Limb (tissue), 2 donors: ENCODE results near the gene FBXO10.
"Not testable (repeated sequence)": the region's sequence is repeated elsewhere in the genome, so short reads cannot be mapped to it uniquely, and the experiment has no call there.

ENCODE experiments used
- DNase-seq, 2 donors: peaks; one replicate each; pipeline ENCODE4 v3.0.0-alpha.2; 2016; ENCODE audit errors: extremely low spot score in 2 of 2

Gene FBXO10

DNA sequence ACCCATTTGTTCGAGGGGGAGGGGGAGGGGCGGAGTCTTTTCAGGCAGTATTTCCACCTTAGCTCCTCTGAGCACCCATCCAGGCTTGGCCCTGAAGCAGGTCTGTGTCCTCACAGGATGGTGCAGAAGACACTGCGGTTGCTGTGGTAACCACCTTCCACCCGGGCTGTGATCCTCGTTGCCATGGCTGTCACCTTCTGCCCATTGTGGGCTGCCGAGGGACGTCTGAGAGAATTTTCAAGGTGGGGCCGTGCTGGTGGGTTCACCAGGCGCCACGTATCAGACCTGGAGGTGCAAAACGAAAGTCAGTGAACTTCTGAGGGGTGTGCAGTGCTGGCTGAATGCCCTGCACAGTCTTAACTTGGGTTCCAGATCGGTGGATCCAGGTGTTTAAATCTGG is 63.7 kb downstream of the FBXO10 start:
- no peak for DNase-seq

DNA sequence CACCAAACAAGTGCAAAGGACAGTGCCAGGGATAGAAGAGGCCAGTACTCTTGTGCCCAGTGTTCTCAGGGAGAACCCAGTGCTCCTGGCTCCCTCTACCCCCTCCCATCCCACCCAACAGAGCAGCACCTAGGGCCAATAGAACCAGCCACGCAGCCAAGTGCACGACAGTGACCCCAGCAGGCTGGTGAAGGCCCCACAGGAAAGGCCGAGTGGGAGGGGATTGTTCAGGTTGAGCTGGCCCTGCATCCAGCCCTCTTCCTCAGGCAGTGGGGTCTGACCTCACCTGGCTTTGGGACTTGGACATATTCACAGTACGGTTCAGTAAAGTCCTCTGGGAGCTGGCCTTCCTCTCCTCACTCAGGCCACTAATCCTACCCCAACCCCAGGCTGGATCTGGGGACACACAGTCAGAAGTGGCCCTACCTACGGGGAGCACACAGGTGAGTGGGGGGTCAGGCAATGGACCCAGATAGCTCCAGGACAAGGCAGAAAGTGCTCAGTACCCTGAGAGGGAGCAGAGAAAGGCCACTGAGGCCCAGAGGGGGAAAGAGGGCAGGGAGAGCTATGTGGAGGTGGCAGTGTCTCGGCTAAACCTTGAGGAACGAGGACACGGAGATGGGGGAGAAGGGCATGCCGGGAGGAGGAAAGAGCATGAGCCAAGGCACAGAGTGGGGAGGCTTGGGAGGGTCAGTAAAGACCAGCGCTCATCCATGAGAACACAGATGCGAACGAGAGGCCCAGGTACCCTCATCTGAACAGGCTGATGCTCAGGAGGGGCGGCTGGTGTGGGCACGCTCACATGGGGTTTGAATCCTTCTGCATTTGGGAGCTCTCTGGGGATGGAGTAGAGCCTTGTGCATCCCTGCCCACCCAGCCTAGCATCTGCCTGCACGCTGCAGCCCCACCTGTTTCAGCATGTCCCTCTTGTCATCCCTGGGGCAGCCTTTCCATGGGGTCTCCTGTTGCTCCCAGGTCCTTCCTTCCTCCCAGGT is 64.9 kb downstream of the FBXO10 start:
- DNase-seq = no peak

DNA sequence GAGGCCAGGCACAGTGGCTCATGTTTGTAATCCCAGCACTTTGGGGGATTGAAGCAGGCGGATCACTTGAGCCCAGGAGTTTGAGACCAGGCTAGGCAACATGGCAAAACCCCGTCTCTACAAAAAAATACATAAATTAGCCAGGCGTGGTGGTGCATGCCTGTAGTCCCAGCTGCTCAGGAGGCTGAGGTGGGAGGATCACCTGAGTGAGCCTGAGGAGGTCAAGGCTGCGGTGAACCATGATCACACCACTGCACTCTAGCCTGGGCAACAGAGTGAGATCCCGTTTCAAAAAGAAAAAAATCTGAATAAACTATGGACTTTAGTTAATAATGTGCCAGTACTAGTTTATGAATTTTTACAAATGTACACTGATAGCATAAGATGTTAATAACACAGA is 66.1 kb downstream of the FBXO10 start:
- not testable (repeated sequence) for DNase-seq

DNA sequence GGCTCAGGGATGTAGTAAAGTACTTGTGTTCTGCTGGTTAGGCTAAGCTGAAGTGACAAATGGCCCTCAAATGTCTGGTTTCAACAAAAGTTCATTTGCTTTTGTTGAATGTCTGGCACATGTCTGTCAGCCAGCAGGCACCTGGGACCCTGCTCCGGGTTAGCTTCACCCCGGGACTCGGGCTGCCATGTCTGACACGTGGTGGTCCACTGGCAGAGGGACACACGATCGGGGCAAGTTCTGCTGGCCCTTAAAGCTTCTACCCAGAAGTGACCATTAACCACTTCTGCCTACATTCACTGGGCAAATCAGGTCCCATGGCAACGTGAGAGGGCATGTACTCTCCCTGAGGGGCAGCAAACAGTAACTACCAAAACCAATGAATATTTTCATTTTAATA is 66.6 kb downstream of the FBXO10 start:
- no peak for DNase-seq

DNA sequence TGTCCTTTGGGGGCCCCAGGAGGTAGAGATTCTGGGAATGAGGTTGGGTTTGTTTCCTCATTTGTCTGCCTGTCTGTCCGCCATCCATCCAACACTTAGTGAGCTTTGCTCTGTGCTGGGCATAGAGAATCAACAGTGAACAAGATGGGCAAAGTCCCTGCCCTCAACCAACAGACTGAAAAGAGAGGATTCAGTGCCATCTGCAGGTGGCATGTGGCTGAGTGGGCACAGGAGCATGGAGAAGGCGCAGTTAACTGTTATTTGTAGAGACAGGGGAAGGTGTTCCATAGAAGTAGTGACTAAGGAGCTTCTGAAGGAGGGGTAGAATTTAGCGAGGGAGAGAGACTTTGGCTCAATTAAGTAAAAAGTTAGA is 67.4 kb downstream of the FBXO10 start:
- DNase-seq = no peak

DNA sequence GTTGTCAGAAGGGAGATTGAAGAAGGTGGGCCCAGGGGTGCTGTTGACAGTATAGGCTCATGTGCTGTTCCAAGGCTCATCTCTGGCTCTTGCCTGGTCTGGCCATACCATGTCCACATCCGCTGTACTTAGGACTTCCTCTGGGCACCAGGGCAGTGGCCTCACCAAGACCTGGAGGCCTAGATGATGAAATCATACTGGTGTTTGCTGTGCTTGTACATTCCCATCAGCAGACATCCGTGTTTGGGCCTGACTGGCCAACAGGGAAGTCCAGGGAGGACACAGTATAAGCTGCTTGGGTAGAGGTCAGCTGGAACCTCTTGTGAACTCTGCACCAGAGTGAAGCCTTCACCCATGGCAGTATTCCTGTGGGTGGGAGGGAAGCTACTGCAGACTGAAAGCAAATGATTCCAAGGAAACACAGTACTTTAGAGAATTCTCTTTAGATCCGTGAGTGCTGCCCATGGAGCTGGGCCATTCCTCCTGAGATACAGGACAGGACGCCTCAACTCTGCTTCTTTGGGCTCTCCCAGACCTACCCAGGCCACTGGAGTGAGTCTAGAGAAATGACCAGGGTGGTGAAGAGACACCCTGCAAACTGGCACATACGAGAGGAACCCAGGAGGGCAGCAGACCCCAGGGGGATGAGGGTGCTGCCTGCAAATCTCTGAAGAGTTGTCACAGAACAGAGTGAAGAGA is 67.9 kb downstream of the FBXO10 start:
- DNase-seq = no peak

DNA sequence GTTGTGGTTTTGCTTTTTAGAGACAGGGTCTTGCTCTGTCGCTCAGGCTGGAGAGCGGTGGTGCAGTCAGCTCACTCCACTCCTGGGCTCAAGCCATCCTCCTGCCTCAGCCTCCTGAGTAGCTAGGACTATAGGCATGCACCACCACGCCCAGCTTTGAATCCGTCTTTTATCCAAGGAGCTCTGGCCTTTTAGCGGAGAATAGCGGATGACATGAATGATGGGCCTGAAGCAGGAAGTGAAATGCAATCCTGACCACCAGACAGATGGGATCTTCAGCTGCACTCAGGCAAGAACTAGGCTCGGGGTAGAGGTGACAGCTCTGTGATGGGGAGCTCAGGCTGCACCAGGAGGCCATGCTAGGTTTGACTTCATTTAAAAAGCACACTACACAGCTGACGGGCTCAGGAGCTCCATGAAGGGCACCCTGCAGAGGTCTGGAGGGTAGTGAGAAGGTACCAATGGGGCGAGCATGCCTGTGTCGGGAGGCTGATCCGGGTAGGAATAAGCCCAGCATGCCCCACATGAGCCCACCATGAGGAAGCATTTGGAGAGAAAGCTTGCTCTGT is 68.5 kb downstream of the FBXO10 start:
- no peak for DNase-seq

DNA sequence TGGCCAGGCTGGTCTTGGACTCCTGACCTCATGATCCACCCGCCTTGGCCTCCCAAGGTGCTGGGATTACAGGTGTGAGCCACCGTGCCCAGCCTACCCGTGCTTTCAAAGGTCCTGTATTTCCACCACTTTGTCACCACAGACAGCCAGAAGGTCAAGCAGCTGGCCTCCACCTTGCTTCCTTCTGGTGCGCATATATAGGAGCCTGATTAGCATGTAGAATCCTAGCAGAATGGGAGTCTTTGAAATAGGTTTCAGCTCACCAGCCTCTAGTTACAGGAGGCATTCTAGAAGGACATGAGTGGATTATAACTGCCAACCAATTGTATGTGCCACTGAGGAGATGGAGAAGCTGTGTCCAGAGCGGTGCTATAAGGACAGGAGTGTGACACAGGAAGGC is 71.6 kb downstream of the FBXO10 start:
- DNase-seq = no peak

DNA sequence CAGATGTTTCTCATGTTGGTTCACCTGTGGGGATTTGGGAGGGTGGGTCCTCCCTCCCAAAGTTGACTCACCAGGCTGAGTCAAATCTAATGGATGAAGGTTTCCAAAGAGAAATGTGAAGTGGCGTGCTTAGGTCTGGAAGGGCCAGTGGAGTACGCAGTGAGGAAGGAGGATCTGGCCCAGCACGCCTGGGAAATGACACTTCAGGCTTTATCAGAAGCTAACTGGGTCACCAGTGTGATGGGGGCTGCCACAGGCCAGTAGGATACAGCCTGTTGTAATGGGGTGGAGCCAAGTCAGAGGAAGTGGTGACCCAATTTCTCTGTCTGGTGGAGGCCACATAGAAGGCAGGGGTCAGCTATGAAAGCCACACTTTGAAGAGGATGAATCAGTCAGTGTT is 72.4 kb downstream of the FBXO10 start:
- no peak for DNase-seq

DNA sequence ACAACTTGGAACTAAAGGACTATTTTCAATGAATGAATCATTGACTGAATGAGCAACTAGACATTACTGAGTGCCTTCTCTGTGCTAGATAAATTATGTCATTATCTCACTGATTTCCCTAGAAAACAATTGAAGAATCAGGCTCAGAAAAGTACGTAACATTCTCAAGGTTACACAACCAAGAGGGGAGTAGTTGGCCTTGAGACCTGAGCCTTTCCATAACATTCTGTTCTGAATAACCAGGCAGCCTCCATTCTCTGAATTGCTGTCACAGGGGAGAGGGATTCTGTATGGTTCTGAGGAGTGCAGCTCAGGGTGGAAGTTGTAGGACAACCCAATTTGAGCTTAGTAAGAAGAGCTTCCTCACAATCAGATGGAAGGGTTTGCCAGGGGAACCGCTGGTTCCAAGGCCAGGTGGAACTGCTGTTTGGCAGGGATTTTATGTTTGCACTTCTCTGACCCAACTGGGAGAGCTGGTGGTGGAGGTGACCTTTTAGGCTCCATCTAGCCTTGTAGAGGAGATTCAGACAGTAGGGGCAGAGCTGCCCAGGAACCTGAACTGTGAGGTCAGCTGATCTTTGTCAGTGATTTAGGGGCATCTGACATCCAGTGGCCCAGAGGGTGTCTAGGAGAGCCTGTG is 74.1 kb downstream of the FBXO10 start:
- DNase-seq = no peak

DNA sequence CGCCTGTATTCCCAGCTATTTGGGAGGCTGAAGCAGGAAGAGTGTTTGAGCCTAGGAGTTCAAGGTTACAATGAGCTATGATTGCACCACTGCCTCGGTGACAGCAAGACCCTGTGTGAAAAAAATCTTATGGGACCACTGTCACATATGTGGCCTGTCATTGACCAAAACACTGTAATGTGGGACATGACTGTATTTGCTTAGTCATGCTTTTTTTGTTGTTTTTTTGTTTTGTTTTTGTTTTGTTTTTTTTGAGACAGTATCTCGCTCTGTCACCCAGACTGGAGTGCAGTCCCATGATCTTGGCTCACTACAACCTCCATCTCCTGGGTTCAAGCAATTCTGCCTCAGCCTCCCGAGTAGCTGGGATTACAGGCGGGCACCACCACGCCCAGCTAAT is 76.9 kb downstream of the FBXO10 start:
- DNase-seq = no peak

DNA sequence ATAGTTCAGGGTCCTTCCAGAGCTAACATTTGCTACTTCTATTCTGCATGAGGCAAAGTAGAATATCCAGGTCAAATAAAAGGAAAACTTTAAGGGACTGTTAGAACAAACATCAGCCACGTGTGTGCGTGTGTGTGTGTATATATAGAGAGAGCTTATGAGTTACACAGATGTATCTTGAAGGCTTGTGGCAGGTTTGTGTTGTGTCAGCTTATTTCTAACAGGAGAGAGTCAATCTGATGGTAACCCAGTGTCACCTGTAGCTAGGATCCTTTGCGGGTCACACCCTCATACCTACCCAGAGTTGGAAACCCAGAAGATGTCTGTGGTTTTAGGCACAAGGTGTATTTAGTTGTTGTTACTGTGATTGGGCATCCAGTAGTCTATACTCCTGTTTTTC is 77.7 kb downstream of the FBXO10 start:
- no peak for DNase-seq

DNA sequence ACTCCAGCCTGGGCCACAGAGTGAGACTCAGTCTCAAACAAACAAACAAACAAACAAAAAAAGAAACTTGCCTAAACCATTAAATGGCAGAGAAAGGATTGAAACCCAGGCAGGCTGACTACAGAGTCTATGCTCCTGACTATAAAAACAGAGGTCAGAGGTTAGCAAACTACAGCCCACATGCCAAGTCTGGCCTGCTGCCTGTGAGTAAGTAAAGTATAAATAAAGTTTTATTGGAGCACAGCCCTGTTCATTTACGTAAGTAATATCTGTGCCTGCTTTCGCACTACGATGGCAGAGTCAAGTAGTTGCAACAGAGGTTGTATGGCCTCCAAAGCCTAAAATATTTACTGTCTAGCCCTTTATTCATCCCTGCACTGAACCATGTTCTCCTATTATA is 78.9 kb downstream of the FBXO10 start:
- no peak for DNase-seq

DNA sequence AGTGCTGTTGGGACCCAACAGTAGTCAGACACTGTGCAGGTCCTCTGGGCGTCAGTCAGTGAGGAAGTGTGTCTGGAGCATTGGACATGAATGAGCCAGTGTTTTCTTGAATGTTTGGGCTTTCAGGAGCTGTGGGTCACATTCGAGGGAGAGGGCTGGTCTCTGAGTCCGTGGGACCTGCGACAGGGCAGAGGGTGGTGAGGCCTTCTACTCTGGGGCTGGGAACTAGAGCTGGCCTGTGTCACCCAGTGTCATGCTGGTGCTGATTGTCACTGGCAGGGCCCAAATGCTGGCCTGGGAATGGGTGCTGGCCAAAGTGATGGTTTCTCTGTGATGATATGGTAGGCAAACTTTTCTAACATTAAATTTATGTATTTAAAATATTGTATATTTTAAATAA is 80.2 kb downstream of the FBXO10 start:
- no peak for DNase-seq

DNA sequence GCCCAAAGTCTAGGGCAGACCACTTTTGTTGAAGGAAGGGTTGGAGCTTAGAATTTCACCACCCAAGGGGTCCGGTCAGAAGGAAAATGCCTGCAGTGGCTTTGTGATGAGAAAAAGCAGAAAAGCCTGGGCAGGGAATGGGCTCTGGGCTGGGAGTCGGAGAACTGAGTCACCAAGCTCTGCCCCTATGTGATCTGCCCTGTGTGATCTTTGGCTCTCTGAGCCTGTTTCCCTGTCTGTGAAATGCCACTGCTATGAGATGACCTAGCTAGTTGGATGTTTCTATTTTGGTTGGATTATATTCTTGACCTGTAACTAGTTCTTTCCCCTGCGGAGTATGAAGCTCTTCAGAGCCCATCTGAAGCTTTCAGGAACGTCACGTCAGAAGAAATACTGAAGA is 80.6 kb downstream of the FBXO10 start:
- DNase-seq = no peak

DNA sequence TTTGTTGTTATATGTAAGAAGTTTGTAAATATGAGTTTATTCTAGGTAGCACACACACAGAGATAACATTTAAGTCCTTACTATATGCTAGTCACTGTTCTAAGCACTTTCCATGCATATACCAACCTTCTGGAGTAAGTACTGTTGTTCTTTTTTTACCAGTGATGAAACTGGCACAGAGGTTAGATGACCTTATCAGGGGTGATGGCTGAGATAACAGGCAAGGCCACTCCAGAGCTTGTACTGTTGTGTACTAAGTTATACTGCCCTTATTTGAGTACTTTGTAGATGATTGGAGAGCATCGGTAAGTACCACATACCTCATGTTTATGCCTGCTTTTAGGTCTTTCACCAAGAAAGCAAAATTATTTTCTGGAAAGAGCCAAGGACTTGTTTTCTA is 84.2 kb downstream of the FBXO10 start:
- no peak for DNase-seq

DNA sequence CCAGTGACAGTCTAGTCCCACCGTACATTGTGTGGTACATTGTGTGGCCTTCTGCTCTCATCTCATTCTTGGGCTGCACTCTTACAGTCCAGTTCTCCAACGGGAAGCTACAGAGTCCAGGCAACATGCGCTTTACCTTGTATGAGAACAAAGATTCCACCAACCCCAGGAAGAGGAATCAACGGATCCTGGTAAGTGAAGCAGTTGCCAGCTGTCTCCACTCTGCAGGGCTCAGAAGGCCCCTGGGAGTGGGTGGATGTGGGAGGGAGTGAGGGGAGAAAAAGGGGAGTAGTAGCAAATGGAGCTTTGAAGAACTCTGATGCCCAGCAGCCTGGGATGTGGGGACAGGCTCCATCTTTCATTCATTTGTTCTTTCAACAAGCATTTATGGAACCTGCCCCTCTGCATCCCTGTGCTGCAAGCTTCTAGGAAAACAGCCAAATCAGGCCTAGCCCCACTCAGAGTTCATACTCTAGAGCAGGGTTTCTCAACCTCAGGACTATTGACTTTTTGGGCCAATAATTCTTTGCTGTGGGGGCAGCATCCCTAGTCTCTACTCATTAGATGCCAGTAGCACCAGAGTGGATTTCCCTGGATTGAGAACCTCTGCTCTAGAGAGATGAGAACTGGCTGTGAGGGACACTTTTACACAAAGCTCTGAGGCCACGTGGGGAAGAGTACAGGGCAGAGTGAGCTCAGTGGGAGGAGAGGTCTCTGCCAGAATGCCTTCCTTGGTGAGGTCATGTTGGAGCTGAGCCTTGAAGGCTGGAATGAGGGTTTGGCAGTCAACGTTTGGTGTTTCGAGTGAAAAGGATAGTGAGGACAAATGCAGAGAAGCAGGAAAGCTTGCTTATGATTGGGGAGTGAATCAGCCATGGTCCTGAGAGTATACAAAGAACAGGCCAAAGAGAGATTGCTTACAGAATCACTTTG is 89.3 kb downstream of the FBXO10 start:
- peak; percentile 10 to 48 for DNase-seq

DNA sequence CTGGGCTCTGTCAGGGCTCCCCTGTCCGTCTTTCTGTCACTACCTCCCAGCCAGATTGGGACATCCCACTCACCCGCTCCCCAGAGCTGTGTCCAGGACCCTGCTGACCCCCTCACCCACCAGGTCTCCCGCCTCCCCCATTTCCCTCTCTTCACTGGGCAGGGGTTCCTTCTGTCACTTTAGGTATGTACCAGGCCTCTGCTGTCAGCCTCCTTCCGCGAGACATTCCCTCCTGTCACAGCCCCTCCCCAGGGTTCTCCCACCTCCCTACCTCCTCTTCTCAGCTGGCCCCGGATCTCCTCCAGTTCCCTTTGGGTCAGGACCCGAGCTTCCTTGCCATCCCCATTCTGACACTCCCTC is 89.9 kb downstream of the FBXO10 start:
- no peak for DNase-seq

DNA sequence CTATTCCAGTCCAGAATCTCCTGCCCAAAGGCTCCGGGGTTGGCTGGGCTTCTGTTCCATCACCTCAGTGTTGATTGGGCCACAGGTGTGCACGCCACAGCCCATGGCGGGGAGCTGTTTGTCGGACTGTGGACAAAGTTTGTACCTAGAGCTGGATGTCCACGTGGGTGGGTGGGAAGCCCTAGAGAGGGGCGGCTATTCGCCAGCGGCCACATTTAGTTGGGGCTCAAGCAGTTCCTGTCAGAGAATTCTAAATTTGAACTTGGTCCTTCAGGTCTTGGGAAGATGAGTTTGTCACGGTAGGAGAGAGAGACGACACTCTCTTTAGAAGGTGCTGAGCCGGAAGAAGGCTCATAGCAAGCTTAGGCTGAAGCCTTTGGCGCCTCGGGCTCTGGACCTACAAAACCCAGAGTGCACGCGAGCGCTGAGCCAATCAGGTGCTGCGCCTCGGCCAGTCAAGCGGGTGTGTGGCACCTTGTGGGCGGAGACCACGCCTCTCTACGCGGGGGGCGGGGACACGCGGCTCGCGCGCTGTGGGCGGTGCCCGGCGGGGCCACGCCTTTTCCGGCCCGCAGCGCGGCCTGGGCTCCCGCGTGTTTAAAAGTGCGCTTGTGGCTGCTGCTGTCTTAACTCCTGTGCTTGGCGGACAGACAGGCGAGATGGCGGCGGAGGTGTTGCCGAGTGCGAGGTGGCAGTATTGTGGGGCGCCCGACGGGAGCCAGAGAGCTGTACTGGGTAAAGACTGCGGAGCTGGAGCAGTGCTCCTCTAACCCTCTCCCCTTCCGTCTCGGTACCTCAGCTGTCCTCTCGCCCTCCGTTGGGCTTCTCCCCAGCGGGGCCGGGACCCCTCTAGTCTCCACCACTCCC is 90.6 kb downstream of the FBXO10 start, which contains the start of gene POLR1E:
POLR1E (plus strand) TSS at position 560 of the 867 bp plus-strand sequence; CDS start at position 660, 100 bp downstream.
- peak; percentile 85 to 90 for DNase-seq

DNA sequence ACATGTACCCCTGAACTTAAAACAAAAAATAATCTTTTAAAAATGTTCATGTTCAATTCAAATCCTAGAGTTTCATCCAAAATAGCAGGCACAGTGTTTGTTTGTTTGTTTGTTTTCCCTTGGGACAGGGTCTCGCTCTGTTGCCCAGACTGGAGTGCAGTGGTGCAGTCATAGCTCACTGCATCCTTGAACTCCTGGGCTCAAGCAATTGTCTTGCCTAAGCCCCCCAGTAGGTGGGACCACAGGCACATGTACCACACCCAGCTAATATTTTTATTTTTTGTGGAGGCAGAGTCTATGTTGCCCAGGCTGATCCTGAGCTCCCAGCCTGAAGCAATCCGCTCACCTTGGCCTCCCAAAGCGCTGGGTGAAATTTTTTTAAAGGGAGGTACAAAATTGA is 95.4 kb downstream of the FBXO10 start:
- no peak for DNase-seq
